ENCODE results near the gene GPRC6A. TPM values are rescaled to one million over a fixed set of nuclear protein-coding genes. Genes with fewer than 3 reads are reported as not detected.
A peak's percentile ranks its signal among the peaks of the same experiment; 100 is the strongest.
"Not testable (repeated sequence)": the region's sequence is repeated elsewhere in the genome, so short reads cannot be mapped to it uniquely, and the experiment has no call there.

The GPRC6A gene
- total RNA-seq, result not detected

- DNase-seq, result no peak
- Mint-ChIP-seq H3K27me3 (ENCODE audit: low read depth) (no peaks in the 10 kb centered on the region), H3K27ac (no peak within 1 kb of the TSS), H3K36me3 (ENCODE audit: insufficient read depth in 2 of 2) (peaks cover 0 to under 1% of the 10 kb centered on the region in 2 donors), H3K9me3 (peaks cover under 1 to 2% of the 10 kb centered on the region in 2 donors), H3K4me3 (no peak within 1 kb of the TSS), H3K4me1 (ENCODE audit: low read depth) (no peaks in the 10 kb centered on the region)
- ATAC-seq (replicated peaks in 1 of 2), result no peak
Observed at GRCh38 chr6:116828983-116829382, at the start of gene GPRC6A. Gene GPRC6A, minus strand, starts transcription at chr6:116829083. Its CDS starts 70 bp downstream, at chr6:116829013.

- peaks cover 32% of the 10 kb centered on the region for H3K27me3 Mint-ChIP-seq (ENCODE audit: low read depth)
- H3K9me3 Mint-ChIP-seq, result no peaks in the 10 kb centered on the region
- peaks cover 8% of the 10 kb centered on the region for H3K4me1 Mint-ChIP-seq (ENCODE audit: low read depth)
- peaks cover 0 to 3% of the 10 kb centered on the region in 2 donors for H3K36me3 Mint-ChIP-seq (ENCODE audit: insufficient read depth in 2 of 2)
- DNase-seq (no peak), ATAC-seq (replicated peaks in 1 of 2) (no peak)
- H3K27ac Mint-ChIP-seq, result no peak overlapping the region
- peak overlapping the region; percentile 45 to 59 for H3K4me3 Mint-ChIP-seq
Observed at GRCh38 chr6:116877743-116878142, 48.9 kb upstream of the GPRC6A start.

GRCh38 chr6:116876635-116877611 is 48.0 kb upstream of the GPRC6A start, which contains the start of gene RFX6:
Gene RFX6, plus strand, starts transcription at chr6:116877242. Its CDS starts 34 bp downstream, at chr6:116877276.
- Mint-ChIP-seq H3K4me1 (ENCODE audit: low read depth) (peaks cover 8% of the 10 kb centered on the region), H3K27ac (no peak within 1 kb of the TSS), H3K9me3 (peaks cover 0 to 2% of the 10 kb centered on the region in 2 donors), H3K27me3 (ENCODE audit: low read depth) (peaks cover 32% of the 10 kb centered on the region), H3K36me3 (ENCODE audit: insufficient read depth in 2 of 2) (peaks cover 0 to 3% of the 10 kb centered on the region in 2 donors), H3K4me3 (peak within 1 kb of the TSS; percentile 70 to 77)
- no peak for DNase-seq
- peak; percentile 27 to 44 for ATAC-seq (replicated peaks in 1 of 2)

GRCh38 chr6:116876107-116876506 is 47.2 kb upstream of the GPRC6A start:
- H3K27me3 Mint-ChIP-seq (ENCODE audit: low read depth), result peaks cover 32% of the 10 kb centered on the region
- H3K4me1 Mint-ChIP-seq (ENCODE audit: low read depth), result peaks cover 8% of the 10 kb centered on the region
- peak overlapping the region; percentile 70 to 77 for H3K4me3 Mint-ChIP-seq
- H3K9me3 Mint-ChIP-seq, result peaks cover 0 to 4% of the 10 kb centered on the region in 2 donors
- peaks cover 0 to 3% of the 10 kb centered on the region in 2 donors for H3K36me3 Mint-ChIP-seq (ENCODE audit: insufficient read depth in 2 of 2)
- no peak overlapping the region for H3K27ac Mint-ChIP-seq
- DNase-seq (no peak), ATAC-seq (replicated peaks in 1 of 2) (no peak)

- ATAC-seq (replicated peaks in 1 of 2), result no peak
- H3K9me3 Mint-ChIP-seq, result peaks cover 0 to 5% of the 10 kb centered on the region in 2 donors
- H3K27me3 Mint-ChIP-seq (ENCODE audit: low read depth), result peaks cover 32% of the 10 kb centered on the region
- no peak for DNase-seq
- H3K4me3 Mint-ChIP-seq, result no peak overlapping the region
- peaks cover 8% of the 10 kb centered on the region for H3K4me1 Mint-ChIP-seq (ENCODE audit: low read depth)
- H3K27ac Mint-ChIP-seq, result no peak overlapping the region
- H3K36me3 Mint-ChIP-seq (ENCODE audit: insufficient read depth in 2 of 2), result peaks cover 0 to 3% of the 10 kb centered on the region in 2 donors
Observed at GRCh38 chr6:116872771-116873170, 43.9 kb upstream of the GPRC6A start.

GRCh38 chr6:116866281-116866871 is 37.5 kb upstream of the GPRC6A start:
- Mint-ChIP-seq H3K4me3 (no peak overlapping the region), H3K27ac (no peak overlapping the region), H3K36me3 (ENCODE audit: insufficient read depth in 2 of 2) (no peaks in the 10 kb centered on the region), H3K27me3 (ENCODE audit: low read depth) (no peaks in the 10 kb centered on the region), H3K4me1 (ENCODE audit: low read depth) (no peaks in the 10 kb centered on the region), H3K9me3 (peaks cover 3 to 4% of the 10 kb centered on the region in 2 donors)
- ATAC-seq (replicated peaks in 1 of 2) (no peak), DNase-seq (no peak)

- no peaks in the 10 kb centered on the region for H3K36me3 Mint-ChIP-seq (ENCODE audit: insufficient read depth in 2 of 2)
- H3K4me3 Mint-ChIP-seq, result no peak overlapping the region
- ATAC-seq (replicated peaks in 1 of 2) (no peak), DNase-seq (no peak)
- H3K4me1 Mint-ChIP-seq (ENCODE audit: low read depth), result no peaks in the 10 kb centered on the region
- no peak overlapping the region for H3K27ac Mint-ChIP-seq
- no peaks in the 10 kb centered on the region for H3K27me3 Mint-ChIP-seq (ENCODE audit: low read depth)
- H3K9me3 Mint-ChIP-seq, result peaks cover 10 to 11% of the 10 kb centered on the region in 2 donors
Observed at GRCh38 chr6:116859264-116859663, 30.4 kb upstream of the GPRC6A start.

GRCh38 chr6:116858060-116858459 is 29.2 kb upstream of the GPRC6A start:
- no peak overlapping the region for H3K27ac Mint-ChIP-seq
- H3K4me3 Mint-ChIP-seq, result no peak overlapping the region
- peaks cover 11 to 16% of the 10 kb centered on the region in 2 donors for H3K9me3 Mint-ChIP-seq
- no peak for ATAC-seq (replicated peaks in 1 of 2)
- no peaks in the 10 kb centered on the region for H3K27me3 Mint-ChIP-seq (ENCODE audit: low read depth)
- no peaks in the 10 kb centered on the region for H3K4me1 Mint-ChIP-seq (ENCODE audit: low read depth)
- H3K36me3 Mint-ChIP-seq (ENCODE audit: insufficient read depth in 2 of 2), result peaks cover 0 to 2% of the 10 kb centered on the region in 2 donors
- DNase-seq, result no peak

GRCh38 chr6:116847227-116847626 is 18.3 kb upstream of the GPRC6A start:
- Mint-ChIP-seq H3K4me1 (ENCODE audit: low read depth) (no peaks in the 10 kb centered on the region), H3K4me3 (no peak overlapping the region), H3K27me3 (ENCODE audit: low read depth) (peaks cover 7% of the 10 kb centered on the region), H3K27ac (no peak overlapping the region), H3K9me3 (no peaks in the 10 kb centered on the region), H3K36me3 (ENCODE audit: insufficient read depth in 2 of 2) (no peaks in the 10 kb centered on the region)
- ATAC-seq (replicated peaks in 1 of 2) (no peak), DNase-seq (no peak)

- peaks cover 0 to 2% of the 10 kb centered on the region in 2 donors for H3K9me3 Mint-ChIP-seq
- ATAC-seq (replicated peaks in 1 of 2) (no peak), DNase-seq (no peak)
- no peaks in the 10 kb centered on the region for H3K36me3 Mint-ChIP-seq (ENCODE audit: insufficient read depth in 2 of 2)
- H3K4me1 Mint-ChIP-seq (ENCODE audit: low read depth), result no peaks in the 10 kb centered on the region
- no peaks in the 10 kb centered on the region for H3K27me3 Mint-ChIP-seq (ENCODE audit: low read depth)
- H3K4me3 Mint-ChIP-seq, result no peak overlapping the region
- H3K27ac Mint-ChIP-seq, result no peak overlapping the region
Observed at GRCh38 chr6:116842459-116842858, 13.6 kb upstream of the GPRC6A start.

- Mint-ChIP-seq H3K27me3 (ENCODE audit: low read depth) (no peaks in the 10 kb centered on the region), H3K4me1 (ENCODE audit: low read depth) (no peaks in the 10 kb centered on the region), H3K27ac (no peak overlapping the region), H3K9me3 (peaks cover 1 to 2% of the 10 kb centered on the region in 2 donors), H3K4me3 (no peak overlapping the region), H3K36me3 (ENCODE audit: insufficient read depth in 2 of 2) (no peaks in the 10 kb centered on the region)
- DNase-seq (no peak), ATAC-seq (replicated peaks in 1 of 2) (no peak)
Observed at GRCh38 chr6:116840091-116840490, 11.2 kb upstream of the GPRC6A start.

GRCh38 chr6:116836606-116837342 is 7.9 kb upstream of the GPRC6A start:
- H3K4me1 Mint-ChIP-seq (ENCODE audit: low read depth), result no peaks in the 10 kb centered on the region
- no peak for ATAC-seq (replicated peaks in 1 of 2)

GRCh38 chr6:116834526-116834925 is 5.6 kb upstream of the GPRC6A start:
- H3K4me1 Mint-ChIP-seq (ENCODE audit: low read depth); H3K27ac Mint-ChIP-seq; ATAC-seq (replicated peaks in 1 of 2); H3K4me3 Mint-ChIP-seq; H3K9me3 Mint-ChIP-seq; H3K36me3 Mint-ChIP-seq (ENCODE audit: insufficient read depth in 2 of 2); DNase-seq; H3K27me3 Mint-ChIP-seq (ENCODE audit: low read depth): not testable (repeated sequence)

More at GRCh38 chr6:116836606-116837342, 7.9 kb upstream of the GPRC6A start:
- no peaks in the 10 kb centered on the region for H3K36me3 Mint-ChIP-seq (ENCODE audit: insufficient read depth in 2 of 2)
- no peak overlapping the region for H3K4me3 Mint-ChIP-seq
- H3K27me3 Mint-ChIP-seq (ENCODE audit: low read depth), result no peaks in the 10 kb centered on the region
- DNase-seq, result no peak
- no peak overlapping the region for H3K27ac Mint-ChIP-seq
- H3K9me3 Mint-ChIP-seq, result peaks cover 1 to 2% of the 10 kb centered on the region in 2 donors

All from activated T-cell treated with anti-CD3 and anti-CD28 coated beads, Interleukin-2, amount 50 U/mL, for 72 hours (primary cell).